GM19023 (cell line): ENCODE data around the gene TNN.

ENCODE experiments used
- ATAC-seq: cut with Tn5 transposase; IDR thresholded peaks from one replicate; pipeline ENCODE4 v1.9.1; 2021; ENCODE audit warnings: mild to moderate bottlenecking, moderate library complexity; ENCODE audit not compliant: unreplicated experiment

Gene TNN

DNA sequence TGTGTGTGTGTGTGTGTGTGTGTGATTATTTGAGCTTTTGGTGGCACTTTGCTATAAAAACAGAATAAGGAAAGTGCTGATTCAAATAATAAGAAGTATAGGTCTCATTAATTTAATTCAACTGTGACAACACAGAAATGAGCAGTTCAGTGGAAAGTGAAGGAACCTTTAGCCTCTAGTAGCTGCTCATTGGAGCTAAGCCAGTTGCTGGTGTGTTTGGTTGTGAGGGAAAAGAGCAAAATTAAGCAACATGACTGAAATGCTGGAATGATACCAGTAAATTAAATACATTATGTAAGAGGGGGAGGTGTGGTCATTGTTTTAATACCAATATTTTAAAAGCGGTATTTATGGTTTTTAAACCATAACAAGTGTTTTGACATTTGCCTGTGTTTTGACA lies 69.7 kb downstream of the TNN start:
- ATAC-seq: no peak

DNA sequence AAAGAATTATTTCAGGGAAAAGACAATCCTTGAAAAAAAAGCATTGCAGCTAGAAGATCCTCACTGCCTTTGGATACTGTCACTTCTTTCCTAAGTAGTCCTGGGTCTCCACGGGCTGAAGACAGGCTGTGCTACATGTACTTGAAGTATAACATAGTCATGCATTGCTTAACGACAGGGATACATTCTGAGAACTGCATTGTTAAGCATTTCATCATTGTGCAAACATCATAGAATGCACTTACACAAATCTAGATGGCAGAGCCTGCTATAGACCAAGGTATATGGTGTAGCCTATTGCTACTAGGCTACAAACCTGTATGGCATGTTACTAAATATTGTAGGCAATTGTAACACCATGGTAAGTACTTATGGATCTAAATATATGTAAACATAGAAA lies 70.9 kb downstream of the TNN start:
- no peak for ATAC-seq

DNA sequence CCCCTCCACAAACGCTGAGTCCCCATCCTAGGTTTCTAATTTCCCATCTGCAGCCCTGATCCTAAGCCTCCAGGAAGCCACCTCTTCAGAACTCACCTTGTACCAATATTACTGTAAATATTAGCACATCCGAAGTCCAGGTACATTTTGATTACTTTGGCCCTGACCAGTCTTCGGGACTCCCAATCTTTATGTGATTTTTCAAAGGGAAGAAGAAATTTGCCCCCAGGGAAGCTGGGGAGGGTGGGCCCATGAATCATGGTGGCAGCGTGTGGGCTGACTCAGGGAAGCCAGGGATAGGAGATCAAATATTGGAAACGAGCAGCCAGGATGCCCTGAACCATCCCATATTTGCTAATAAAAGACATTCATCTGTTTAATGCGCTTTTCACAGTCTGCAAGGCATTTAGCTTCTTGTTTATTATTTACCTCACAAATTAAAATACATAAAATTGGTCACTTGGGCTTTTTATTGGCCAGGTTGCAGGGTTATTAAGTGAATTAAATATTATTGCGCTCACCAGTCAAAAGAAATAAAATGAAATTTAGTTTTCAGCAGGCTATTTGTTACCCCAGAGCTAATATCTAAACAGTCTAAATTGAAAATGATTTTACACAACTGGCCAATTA lies 78.4 kb downstream of the TNN start:
- no peak for ATAC-seq

DNA sequence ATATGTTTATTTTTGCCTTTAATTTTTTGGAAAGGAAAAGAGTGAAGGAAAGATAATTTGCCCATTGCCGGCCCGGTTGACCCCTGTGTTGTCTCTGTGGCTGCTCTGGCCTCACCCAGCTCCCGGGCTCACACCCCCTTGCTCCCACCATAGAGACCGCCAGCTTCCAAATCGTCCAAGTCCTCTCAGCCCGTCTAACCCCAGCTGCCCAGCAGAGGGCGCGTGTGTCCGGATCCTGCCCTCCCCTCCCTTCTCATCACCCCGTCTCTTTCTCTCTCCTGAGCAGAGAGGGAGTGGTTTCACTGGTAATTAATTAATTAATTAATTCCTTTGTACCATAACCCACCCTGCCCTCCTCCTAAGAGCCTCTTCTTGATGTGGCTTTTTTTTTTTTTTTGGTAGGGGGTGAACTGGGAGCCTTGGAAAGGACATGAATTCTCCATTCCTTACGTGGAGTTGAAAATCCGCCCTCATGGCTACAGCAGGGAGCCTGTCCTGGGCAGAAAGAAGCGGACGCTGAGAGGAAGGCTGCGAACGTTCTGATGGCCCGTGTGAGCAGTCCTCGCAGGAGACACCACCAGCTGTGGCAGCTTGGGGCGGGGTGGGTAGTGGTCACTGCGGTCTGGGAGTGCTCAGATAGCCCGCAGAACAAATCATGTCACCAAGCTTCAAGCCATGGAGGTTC lies 79.0 kb downstream of the TNN start:
- ATAC-seq: peak; percentile 39

DNA sequence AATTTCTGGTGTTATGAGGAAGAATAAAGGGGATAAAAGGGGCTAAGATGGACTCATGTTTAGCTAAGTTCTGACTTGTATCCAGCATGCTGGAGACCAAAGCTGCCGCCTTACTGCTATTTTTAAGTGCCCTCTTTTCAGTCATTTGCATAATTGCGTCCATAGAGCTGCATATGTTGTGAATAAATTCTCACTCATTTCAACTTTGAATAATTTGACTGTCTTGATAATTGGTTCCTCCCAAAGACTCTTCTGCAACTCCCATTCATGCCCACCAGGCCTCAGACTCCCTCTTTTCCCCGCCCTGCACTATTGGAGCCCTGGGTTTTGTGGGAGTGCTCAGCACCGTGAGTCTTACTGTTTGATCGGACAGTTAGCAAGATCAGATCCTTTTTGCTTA lies 79.9 kb downstream of the TNN start:
- ATAC-seq: no peak

DNA sequence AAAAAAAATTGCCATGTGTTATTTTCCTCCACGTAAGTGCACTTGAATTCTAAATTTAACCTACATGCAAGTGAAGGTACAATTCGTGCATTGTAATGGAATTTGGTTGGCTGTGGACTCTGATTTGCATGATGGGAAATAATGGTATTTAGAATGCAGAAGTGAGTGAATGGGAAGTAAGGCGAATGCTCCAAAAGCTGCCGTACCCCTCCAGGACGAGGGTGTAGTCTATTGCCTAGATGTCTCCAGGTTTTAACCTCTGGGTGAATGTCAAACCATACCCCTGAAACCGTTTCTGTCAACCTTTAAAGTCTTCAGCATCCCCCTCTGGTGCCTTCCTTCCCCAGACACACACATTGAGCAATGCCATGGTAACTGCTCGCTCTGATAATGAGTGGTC lies 80.4 kb downstream of the TNN start:
- no peak for ATAC-seq

DNA sequence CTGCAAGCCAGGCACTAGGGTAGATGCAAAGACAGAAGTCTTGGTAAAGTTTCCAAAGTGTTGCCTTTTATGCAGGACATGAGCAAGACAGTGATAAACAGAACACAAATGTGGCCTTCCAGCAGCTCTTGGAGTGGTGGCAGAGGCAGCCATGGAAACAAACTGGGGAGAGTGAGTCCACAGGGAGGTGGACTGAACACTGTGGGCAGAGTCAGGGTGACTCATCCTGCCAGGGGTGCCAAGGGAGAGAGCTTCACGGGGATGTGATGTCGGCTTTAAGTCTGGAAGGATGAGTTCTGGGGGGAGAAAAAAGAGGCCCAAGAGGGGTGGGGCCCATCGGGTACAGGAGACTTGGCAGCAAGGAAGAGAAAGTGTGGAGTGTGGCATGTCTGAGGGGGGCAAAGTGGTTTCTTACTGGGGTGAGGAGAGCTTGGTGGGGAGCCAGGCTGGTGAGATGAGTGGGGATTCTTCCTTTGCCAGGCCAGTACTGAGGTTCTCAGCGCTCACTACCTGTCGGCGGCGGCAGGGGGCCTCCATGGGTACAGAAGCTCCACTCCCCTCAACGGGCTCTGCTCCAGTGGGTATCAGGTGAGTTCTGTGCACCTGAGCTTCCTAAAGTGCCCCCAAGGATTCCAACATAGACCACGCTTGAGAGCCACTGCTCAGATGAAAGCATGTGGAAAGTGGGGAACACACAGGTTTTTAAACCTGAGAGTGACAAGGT lies 83.1 kb downstream of the TNN start:
- ATAC-seq: no peak

DNA sequence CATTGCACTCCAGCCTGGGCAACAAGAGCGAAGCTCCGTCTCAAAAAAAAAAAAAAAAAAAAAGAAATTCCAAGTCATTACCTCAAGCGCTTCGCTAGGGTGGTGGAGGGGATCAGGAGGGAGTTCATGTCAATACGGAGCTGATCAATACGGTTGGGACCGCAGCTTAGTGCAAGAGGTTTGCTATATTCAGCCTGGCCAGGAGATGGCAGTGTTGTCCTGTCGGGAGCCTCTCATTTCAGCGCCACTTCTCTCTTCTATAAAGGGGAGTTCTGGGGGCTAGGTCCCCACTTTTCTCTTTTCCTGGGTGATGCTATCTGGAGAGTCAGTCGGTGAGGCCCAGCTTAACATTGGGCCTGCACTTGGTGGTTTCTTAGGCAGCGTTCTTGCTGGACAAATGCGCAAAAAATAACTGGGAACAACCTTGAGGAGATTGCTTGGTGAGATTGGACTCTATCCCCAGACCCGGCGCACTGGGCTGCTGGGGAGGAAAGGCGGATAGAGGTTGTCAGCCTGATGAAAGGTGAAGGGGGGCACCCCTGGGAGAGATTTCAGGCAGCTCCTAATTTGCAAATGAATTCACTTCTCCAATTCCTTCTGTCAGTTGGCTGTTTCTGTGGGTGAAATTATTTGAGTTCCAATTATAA lies 84.5 kb downstream of the TNN start:
- ATAC-seq: no peak

DNA sequence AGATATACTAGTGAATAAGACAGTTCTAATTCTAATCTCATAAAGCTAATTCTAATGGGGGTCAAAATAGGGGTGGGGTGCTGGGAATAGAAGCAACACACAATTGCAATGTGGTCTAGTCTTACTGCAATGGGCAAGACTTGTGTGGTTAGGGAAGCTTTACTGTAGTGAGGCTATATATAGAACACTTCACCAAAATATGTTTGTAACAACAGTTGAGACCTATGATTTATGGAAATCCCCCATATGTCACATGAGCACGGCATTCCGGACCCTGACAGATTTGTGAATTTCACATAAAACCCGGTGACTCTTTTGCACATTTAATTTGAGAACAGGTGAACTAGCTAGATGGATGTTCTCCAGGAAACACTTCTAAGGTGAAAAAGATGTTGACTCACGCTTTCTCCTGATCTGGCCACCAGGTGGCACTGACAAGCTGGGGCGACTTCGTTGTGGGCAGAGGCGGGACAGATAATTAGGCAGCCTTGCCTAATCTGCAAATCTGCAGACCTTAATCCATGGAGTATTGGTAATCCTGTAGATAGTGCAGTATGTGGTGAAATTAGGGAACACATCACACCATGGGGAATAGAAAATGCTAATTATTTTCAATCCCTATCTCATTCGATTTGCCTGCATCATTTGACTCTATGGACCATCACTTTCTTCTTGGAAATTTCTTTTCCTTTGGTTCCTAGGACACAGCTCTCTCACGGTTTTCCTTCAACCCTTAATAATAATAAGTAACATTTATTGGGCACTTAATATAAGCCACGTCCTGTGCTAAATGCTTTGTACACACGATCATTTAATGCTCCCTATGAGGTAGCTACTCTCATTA lies 87.2 kb downstream of the TNN start:
- ATAC-seq: peak; percentile 47

DNA sequence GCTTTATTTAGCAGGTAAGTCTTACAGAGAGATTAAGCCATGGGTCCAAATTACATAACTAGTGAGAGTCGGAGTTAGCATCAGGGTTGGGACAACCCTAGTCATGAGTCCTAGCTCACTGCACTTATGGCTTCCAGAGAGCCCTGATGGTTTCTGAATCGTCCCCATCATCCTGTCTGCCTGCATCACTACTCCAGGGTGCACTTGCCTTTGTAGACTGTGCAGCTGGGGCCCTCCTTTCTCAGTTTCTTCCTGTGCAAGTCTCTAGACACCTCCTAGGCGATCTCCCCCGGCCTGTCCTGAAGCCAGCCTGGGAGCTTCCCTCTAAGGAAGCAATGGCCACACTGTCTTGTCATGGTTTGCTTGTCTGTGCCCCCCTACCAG lies 87.8 kb downstream of the TNN start:
- no peak for ATAC-seq

DNA sequence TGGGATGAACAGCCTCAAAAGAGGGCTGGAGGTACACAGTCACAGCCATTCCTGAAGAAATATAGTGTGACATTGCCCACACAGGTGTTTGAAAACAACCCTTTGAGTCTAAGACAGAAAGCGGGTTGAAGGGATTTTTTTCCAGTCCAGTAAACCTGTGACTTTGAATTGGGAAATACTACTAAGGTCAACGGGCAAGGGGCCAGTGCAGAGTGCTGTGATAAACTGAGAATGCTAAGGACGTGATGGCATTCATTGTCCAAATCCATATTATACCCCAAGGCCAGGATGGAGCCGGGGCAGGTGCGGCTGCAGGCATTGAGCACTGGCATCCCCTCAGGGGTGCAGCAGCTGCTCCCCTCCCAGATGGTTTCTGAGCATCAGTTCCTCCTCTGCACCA lies 88.3 kb downstream of the TNN start:
- no peak for ATAC-seq

DNA sequence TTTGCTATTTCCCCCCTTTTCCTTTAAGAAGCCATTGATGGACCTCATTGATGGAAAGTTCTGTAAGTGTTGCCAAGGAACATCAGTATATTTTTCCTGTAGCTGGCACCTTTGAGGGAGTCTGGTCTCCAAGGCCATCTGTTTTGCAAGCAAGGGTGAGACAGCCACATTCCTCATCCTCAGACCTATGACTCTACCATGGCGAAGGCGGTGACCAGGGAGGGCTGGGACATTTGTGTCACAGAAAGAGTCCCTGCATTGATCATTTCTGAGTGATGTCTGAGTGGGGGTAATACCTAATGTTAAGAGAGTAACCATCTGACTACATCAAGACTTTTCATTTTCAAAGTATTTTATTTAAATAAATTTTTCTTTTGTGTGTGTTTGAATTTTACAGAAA lies 89.6 kb downstream of the TNN start:
- ATAC-seq: no peak

DNA sequence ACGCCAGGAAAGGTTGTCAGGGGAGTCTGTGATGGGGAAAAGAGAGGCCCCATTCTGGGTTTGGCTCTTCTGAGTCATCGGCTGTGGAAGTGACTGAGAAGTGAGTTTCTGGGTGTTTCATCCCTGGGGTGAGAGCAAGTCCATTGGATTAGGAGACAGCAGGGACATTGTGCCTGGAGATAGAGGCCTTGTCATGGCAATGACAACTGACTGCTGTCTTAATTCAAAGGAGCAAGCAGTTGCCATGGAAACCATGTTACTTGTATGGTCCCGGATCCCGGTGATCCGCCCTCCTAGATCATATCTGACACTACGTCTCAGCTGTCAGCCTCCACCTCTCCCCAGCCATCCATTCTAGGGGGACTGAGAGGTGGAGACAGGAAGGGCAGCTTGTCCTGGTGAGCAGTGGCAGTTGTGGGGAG lies 90.5 kb downstream of the TNN start:
- no peak for ATAC-seq

DNA sequence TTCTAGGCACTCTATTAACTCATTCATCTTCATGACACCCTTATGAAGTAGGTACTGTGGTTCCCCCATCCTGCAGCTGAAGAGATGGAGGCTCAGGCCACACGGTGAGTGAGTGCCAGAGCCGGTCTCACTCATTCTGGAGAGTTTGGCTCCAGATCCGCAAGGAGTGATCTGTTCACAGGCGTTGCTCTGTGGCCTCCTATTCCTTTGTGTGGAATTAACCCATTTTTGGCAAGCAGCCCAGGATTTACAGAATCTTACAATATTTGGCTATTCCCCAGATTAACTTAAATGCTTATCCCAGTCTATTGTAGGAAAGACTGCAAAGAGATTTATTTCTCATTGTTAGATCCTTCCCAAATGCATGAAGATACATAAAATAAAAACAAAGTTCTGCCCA lies 95.3 kb downstream of the TNN start:
- ATAC-seq: no peak

DNA sequence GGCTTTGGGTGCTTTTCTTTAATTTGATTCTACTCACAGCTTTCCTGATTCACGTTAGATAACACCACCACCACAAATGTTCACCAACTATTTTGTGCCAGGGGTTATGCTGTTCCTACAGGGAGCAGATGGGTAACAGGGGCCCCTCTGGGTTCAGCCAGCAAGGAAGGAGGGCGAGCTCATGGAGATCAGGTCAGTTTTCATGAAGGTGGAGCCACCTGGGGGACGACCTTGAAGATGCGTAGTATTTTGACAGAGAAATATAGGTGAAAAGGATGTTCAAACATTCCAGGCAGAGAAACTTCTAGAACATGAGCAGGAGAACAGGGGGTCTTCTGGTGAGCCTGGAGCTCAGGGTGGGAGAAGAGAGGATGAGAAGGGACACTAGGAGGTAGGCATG lies 96.1 kb downstream of the TNN start:
- no peak for ATAC-seq

DNA sequence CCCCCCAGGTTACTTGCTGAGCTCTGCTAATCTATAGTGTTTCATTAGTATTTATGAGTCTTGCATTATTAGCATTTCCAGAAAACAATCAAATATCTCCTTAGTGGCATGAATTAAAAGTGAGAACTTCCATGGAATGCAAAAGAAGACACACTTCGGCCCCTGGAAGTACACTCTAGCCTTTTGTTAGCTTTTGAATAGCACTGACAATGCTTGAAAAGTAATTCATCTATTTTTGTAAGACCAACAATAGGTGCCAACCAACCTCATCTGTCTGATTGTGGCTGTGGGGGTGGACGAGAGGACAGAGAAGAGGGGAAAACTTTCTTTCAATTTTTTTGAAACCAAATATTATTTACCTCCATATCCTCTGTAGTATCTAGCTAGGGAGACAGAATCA lies 97.1 kb downstream of the TNN start:
- ATAC-seq: no peak

DNA sequence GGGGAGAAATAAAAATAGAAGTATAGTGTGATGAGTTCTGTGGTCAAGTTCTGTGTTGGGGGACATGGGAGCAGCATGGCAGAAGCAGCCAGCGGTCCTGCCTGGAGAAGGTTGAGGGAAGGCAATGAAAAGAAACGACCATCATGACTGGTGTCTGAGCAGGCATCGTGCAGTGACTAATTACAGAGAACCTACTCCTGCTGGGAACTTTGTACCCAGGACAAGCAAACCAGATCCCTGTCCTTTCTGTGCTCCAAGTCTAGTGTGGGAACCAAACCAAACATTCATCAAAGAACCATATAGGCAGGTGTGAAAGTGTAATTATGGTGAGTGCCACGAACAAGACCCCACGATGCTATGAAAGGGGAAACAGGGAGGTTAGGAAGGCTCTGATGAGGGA lies 99.1 kb downstream of the TNN start:
- no peak for ATAC-seq

DNA sequence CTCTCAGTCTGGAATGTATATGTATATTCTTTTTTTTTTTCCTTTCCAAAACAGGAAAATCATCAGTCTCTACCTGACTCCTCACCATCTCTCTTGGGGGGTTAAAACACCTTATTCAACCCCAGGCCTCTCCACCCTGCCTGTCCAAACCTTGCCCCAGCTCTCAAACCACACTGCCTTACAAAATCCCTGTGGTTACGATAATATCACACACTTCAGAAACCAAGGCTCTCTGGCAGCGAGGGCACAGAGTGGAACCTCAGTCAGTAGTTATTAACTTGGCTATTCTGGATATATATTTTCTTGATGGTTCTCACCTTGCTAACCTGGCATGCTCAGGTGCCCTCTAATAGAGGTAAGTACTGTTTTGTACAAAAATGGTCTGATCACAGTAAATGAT lies 100.2 kb downstream of the TNN start:
- no peak for ATAC-seq

DNA sequence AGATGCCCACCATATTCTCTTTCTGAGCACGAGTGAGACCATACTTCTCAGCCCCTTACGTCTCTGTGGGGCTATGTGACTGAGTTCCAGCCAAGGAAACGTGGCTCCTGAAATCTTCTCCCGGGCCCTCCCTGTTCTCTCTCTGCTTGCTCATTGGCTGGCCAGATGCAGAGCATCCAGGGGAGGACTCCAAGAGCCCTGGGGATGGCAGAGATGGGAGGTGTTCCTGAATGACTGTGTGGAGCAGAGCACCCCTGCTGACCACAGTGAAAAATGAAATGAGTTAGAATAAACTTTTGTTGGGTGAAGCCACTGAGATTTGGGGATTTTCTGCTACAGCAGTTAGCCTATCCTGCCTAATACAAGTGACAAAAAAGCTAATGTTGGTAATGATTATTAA lies 101.1 kb downstream of the TNN start:
- no peak for ATAC-seq

DNA sequence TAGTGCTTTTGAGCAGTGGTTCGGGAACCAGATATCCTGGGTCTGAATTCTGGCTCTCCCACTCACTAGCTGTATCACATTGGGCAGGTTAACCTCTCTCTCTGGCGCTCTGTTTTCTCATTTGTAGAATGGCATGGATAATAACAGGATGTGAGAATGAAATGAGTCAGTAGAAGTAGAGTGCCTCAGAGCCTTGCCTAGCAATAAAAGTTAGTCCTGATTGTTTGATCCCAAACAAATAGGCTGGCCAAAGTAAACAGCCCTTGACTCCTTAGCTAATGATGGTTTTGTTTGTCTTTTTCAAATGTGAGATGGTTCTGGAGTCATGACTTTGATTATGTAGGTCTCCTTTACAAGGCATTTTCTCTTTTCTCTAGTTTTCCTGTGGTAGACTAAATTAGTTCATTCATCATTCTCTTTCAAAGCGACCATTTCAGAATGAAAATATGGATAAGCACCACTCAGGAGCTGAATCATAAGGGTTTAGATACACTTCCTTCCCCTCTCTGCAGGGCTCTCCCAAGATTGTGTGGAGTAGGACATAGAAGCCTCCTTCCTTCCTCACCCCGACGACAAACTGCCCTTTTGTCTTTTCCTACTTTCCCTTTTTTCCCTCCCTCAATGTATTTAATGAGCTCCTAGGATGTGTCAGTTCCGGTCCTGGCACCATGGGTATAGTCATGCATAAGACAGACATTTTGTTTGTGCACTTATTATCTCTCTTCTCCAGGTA lies 101.8 kb downstream of the TNN start:
- ATAC-seq: no peak
